Prostate gland (tissue), 2 donors: ENCODE data around the gene GUCD1.

Experiments
- POLR2A ChIP-seq: fragments of 450-650 bp; IDR thresholded peaks from one replicate; pipeline ENCODE4 v1.6.1; 2016; ENCODE audit warnings: antibody characterized with exemption, mild to moderate bottlenecking
- TF ChIP-seq, protein P1 (sequence below), 4 experiments: fragments of 200-600 bp in 2 of 4; fragments of 450-650 bp in 2 of 4; sonication (generic) in 2 of 4; IDR thresholded peaks; 1 replicate in 3 of 4; 2 replicates in 1 of 4; pipeline ENCODE4 v1.5.1; 2016 to 2019; ENCODE audit warnings: antibody characterized with exemption in 4 of 4, mild to moderate bottlenecking in 2 of 4, moderate library complexity in 2 of 4

GRCh38 chr22:24542641-24543040 lies 12.3 kb downstream of the GUCD1 start:
- TF ChIP-seq POLR2A: no peak
- TF ChIP-seq, protein P1, sequence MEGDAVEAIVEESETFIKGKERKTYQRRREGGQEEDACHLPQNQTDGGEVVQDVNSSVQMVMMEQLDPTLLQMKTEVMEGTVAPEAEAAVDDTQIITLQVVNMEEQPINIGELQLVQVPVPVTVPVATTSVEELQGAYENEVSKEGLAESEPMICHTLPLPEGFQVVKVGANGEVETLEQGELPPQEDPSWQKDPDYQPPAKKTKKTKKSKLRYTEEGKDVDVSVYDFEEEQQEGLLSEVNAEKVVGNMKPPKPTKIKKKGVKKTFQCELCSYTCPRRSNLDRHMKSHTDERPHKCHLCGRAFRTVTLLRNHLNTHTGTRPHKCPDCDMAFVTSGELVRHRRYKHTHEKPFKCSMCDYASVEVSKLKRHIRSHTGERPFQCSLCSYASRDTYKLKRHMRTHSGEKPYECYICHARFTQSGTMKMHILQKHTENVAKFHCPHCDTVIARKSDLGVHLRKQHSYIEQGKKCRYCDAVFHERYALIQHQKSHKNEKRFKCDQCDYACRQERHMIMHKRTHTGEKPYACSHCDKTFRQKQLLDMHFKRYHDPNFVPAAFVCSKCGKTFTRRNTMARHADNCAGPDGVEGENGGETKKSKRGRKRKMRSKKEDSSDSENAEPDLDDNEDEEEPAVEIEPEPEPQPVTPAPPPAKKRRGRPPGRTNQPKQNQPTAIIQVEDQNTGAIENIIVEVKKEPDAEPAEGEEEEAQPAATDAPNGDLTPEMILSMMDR (IDR thresholded peaks at IDR 0.05): peak in 2 of 4 experiments; percentile 36 to 50
